WERI-Rb-1 (cell line): Measurements from ENCODE around the gene HSPA1B.
A peak's percentile ranks its signal among the peaks of the same experiment; 100 is the strongest.
"Not testable (repeated sequence)": the region's sequence is repeated elsewhere in the genome, so short reads cannot be mapped to it uniquely, and the experiment has no call there.

Source experiments
- DNase-seq: peaks from one replicate; pipeline ENCODE4 v3.0.0-alpha.2; 2020
- H3K27ac ChIP-seq: fragments of 250-450 bp; sonication (Bioruptor Pico); 2 replicates; pipeline ENCODE4 v1.5.1; 2020; ENCODE audit warnings: mild to moderate bottlenecking, moderate library complexity
- H3K27me3 ChIP-seq: fragments of 250-450 bp; sonication (Bioruptor Pico); 2 replicates; pipeline ENCODE4 v1.5.1; 2021; ENCODE audit warnings: mild to moderate bottlenecking, low read depth, moderate library complexity; ENCODE audit not compliant: insufficient read depth, severe bottlenecking
- H3K36me3 ChIP-seq: fragments of 250-450 bp; sonication (Bioruptor Pico); 2 replicates; pipeline ENCODE4 v1.5.1; 2020; ENCODE audit warnings: mild to moderate bottlenecking, moderate library complexity
- H3K4me3 ChIP-seq: 2 replicates; pipeline ENCODE4 v1.5.1; 2011; ENCODE audit warnings: low read depth, mild to moderate bottlenecking, control low read depth, low read length
- H3K9me3 ChIP-seq: fragments of 250-450 bp; sonication (Bioruptor Pico); 2 replicates; pipeline ENCODE4 v1.5.1; 2021; ENCODE audit warnings: mild to moderate bottlenecking, moderate library complexity; ENCODE audit not compliant: severe bottlenecking
- TF ChIP-seq, protein P1 (sequence below): IDR thresholded peaks from 2 replicates; pipeline ENCODE4 v1.5.1; 2011; ENCODE audit warnings: low read depth, mild to moderate bottlenecking, control low read depth, inconsistent platforms, low read length

Gene HSPA1B

GRCh38 chr6:31819871-31820299 lies 7.7 kb upstream of the HSPA1B start:
- no peak overlapping the region for H3K27ac ChIP-seq
- DNase-seq, result no peak
- no peaks in the 10 kb centered on the region for H3K36me3 ChIP-seq
- no peak overlapping the region for H3K4me3 ChIP-seq
- TF ChIP-seq, protein P1, sequence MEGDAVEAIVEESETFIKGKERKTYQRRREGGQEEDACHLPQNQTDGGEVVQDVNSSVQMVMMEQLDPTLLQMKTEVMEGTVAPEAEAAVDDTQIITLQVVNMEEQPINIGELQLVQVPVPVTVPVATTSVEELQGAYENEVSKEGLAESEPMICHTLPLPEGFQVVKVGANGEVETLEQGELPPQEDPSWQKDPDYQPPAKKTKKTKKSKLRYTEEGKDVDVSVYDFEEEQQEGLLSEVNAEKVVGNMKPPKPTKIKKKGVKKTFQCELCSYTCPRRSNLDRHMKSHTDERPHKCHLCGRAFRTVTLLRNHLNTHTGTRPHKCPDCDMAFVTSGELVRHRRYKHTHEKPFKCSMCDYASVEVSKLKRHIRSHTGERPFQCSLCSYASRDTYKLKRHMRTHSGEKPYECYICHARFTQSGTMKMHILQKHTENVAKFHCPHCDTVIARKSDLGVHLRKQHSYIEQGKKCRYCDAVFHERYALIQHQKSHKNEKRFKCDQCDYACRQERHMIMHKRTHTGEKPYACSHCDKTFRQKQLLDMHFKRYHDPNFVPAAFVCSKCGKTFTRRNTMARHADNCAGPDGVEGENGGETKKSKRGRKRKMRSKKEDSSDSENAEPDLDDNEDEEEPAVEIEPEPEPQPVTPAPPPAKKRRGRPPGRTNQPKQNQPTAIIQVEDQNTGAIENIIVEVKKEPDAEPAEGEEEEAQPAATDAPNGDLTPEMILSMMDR, result no peak
- H3K9me3 ChIP-seq, result peaks cover 15% of the 10 kb centered on the region
- H3K27me3 ChIP-seq, result no peaks in the 10 kb centered on the region

- H3K36me3 ChIP-seq, H3K27ac ChIP-seq, H3K9me3 ChIP-seq, H3K27me3 ChIP-seq, DNase-seq, H3K4me3 ChIP-seq: not testable (repeated sequence)
Measured at GRCh38 chr6:31820399-31820798, 7.1 kb upstream of the HSPA1B start.

GRCh38 chr6:31821301-31822035 lies 6.1 kb upstream of the HSPA1B start:
- TF ChIP-seq, protein P1, result no peak
- Histone ChIP-seq H3K27ac (peak overlapping the region; percentile 35), H3K36me3 (no peaks in the 10 kb centered on the region), H3K27me3 (no peaks in the 10 kb centered on the region), H3K4me3 (peak overlapping the region; percentile 26; the same call in 1 of the 2 replicates), H3K9me3 (peaks cover 10% of the 10 kb centered on the region)
- no peak for DNase-seq

- TF ChIP-seq, protein P1, result no peak
- no peak for DNase-seq
Measured at GRCh38 chr6:31822036-31822821, 5.3 kb upstream of the HSPA1B start.

GRCh38 chr6:31823592-31824196 lies 3.8 kb upstream of the HSPA1B start:
- peaks cover 20% of the 10 kb centered on the region for H3K9me3 ChIP-seq
- not testable (repeated sequence) for H3K27ac ChIP-seq

More at GRCh38 chr6:31822036-31822821, 5.3 kb upstream of the HSPA1B start:
- no peaks in the 10 kb centered on the region for H3K27me3 ChIP-seq
- no peaks in the 10 kb centered on the region for H3K36me3 ChIP-seq
- peak overlapping the region; percentile 26 for H3K4me3 ChIP-seq
- no peak overlapping the region for H3K27ac ChIP-seq
- peaks cover 14% of the 10 kb centered on the region for H3K9me3 ChIP-seq

DNA sequence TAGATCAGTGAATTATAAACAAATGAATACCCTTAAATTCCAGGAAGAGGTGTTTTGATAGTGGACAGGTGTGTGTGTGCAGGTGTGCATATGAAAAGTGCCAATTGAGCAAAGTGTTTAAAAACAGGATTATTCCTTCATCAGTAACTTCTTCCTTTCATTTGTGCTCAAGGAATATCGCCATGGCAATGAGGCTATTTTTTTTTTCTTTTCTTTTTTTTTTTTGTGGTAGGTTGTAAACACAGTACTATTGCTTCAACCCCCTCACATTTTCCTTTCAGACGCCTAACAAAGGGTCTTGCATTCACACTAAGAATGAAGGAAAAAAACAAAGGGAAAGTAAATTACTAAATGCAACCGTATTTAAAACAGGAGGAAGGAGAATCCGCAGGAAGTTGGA lies 2.0 kb upstream of the HSPA1B start:
- TF ChIP-seq, protein P1, result no peak
- no peaks in the 10 kb centered on the region for H3K27me3 ChIP-seq
- no peak overlapping the region for H3K27ac ChIP-seq
- peaks cover 13% of the 10 kb centered on the region for H3K9me3 ChIP-seq
- no peak for DNase-seq
- no peaks in the 10 kb centered on the region for H3K36me3 ChIP-seq
- H3K4me3 ChIP-seq, result no peak overlapping the region

More at GRCh38 chr6:31823592-31824196, 3.8 kb upstream of the HSPA1B start:
- not testable (repeated sequence) for H3K36me3 ChIP-seq, DNase-seq, H3K27me3 ChIP-seq, H3K4me3 ChIP-seq
